ENCODE results near the gene AUTS2.

DNA sequence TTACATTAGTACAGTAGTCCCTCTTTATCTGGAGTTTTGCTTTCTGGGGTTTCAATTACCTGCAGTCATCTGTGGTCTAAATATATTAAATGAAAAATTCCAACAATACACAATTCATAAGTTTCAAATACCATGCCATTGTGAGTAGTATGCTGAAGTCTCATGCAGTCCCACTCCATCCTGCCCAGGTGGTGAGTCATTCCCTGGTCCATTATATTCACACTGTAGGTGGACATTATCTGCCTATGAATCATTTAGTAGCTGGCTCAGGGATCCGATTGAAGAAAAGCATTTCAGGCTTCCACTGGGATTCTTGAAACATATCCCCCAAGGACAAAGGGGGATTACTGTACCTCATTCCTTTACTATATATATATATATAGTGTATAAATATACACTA, 1235.5 kb downstream of the AUTS2 start:
- TF ChIP-seq POLR2A (IDR thresholded peaks at IDR 0.05) = no peak
- no peak for TF ChIP-seq CTCF (IDR thresholded peaks at IDR 0.05)
